Right cardiac atrium (tissue), 5 donors: Measurements from ENCODE around the gene NUDT15. TPM values are rescaled to one million over a fixed set of nuclear protein-coding genes. Genes with fewer than 3 reads are reported as not detected.

Experiments
- ATAC-seq, 2 donors: fragments of 200-7000 bp; cut with Tn5 transposase; one replicate each; pipeline versions ENCODE4 v1.8.0 to v1.9.1; 2020; ENCODE audit warnings: moderate library complexity in 2 of 2, mild to moderate bottlenecking in 1 of 2
- DNase-seq, 3 donors: peaks; one replicate each; pipeline ENCODE4 v3.0.0-alpha.2; 2020
- H3K27ac ChIP-seq: one replicate; pipeline ENCODE4 v1.5.1; 2013; ENCODE audit warnings: mild to moderate bottlenecking, low read length, control low read depth, moderate library complexity
- H3K27me3 ChIP-seq: one replicate; pipeline ENCODE4 v1.6.1; 2013; ENCODE audit not compliant: control insufficient read depth, insufficient read depth
- H3K4me1 ChIP-seq: one replicate; pipeline ENCODE4 v1.6.1; 2013; ENCODE audit warnings: low read length; ENCODE audit not compliant: control insufficient read depth, insufficient read depth
- H3K4me3 ChIP-seq: one replicate; pipeline ENCODE4 v1.5.1; 2013; ENCODE audit warnings: low read length, control low read depth
- H3K9me3 ChIP-seq: one replicate; pipeline ENCODE4 v1.6.1; 2013; ENCODE audit warnings: low read length; ENCODE audit not compliant: control insufficient read depth
- WGBS: extraction: QIAGEN DNeasy Blood & Tissue Kit; methylation state at CpG from one replicate; pipeline ENCODE4 v1.1.7; 2013; 5-methylcytosine and 5-hydroxymethylcytosine counted together
- intact Hi-C, 4 donors: fragments of 100-400 bp; cut with DNase I; formaldehyde crosslinking; loops; one replicate each; pipeline versions ENCODE4 v1.11.0 to v1.14.0; 2022 to 2023
- polyA plus RNA-seq: library from polyadenylated mRNA; stranded (reverse); fragments of 200-250 nt; gene quantifications from one replicate; pipeline ENCODE4 v1.2.3, GENCODE V29; 2013
- total RNA-seq, 4 donors: library from RNA; stranded (reverse); fragmentation: NEBNext Ultra II Directional; extraction: Animal tissue kit (Norgen Biotek cat#: 25700); gene quantifications; one replicate each; pipeline ENCODE4 v1.2.1, GENCODE V29; 2021
- donor health status: healthy with polysubstance abuse.
- donor health status: DM: no; HTN: yes; CAD: no.
- donor health status: DM: no; HTN: no; CAD: no.
- donor health status: DM: no; HTN: yes; CAD: no; lungs with severe emphysema.
- donor health status: DM: yes; HTN: yes; CAD: no.

NUDT15 gene
- total and polyA plus RNA-seq, 5 donors = 8.0 to 13.6 (median 10.0) TPM

- no peaks in the 10 kb centered on the region for H3K9me3 ChIP-seq
- H3K4me1 ChIP-seq = no peaks in the 10 kb centered on the region
- no peak overlapping the region for H3K27ac ChIP-seq
- ATAC-seq (no peak), DNase-seq (no peak)
- WGBS = 57% methylated on average over 1 of the region's 1 CpG
- H3K4me3 ChIP-seq = no peak overlapping the region
- H3K27me3 ChIP-seq = no peaks in the 10 kb centered on the region
- intact Hi-C loops = no loop called here
Observed at GRCh38 chr13:48006396-48006795, 31.1 kb upstream of the NUDT15 start.

GRCh38 chr13:48009284-48009683 is 28.2 kb upstream of the NUDT15 start:
- H3K27ac ChIP-seq = no peak overlapping the region
- H3K4me1 ChIP-seq = no peaks in the 10 kb centered on the region
- intact Hi-C loops = no loop called here
- no peak for DNase-seq
- WGBS = 57% methylated on average over 1 of the region's 1 CpG
- H3K9me3 ChIP-seq = no peaks in the 10 kb centered on the region
- H3K4me3 ChIP-seq = no peak overlapping the region
- H3K27me3 ChIP-seq = no peaks in the 10 kb centered on the region
- peak in 1 of 2 donors; percentile 29 for ATAC-seq

- DNase-seq (no peak), ATAC-seq (no peak)
- Histone ChIP-seq H3K4me3 (no peak overlapping the region), H3K27me3 (no peaks in the 10 kb centered on the region), H3K27ac (no peak overlapping the region), H3K9me3 (no peaks in the 10 kb centered on the region), H3K4me1 (no peaks in the 10 kb centered on the region)
- intact Hi-C loops = no loop called here
- 88% methylated on average over 4 of the region's 4 CpGs for WGBS
Observed at GRCh38 chr13:48010698-48011097, 26.8 kb upstream of the NUDT15 start.

GRCh38 chr13:48012668-48013067 is 24.9 kb upstream of the NUDT15 start:
- Histone ChIP-seq H3K4me1 (no peaks in the 10 kb centered on the region), H3K27me3 (no peaks in the 10 kb centered on the region), H3K4me3 (no peak overlapping the region), H3K9me3 (no peaks in the 10 kb centered on the region), H3K27ac (no peak overlapping the region)
- ATAC-seq (no peak), DNase-seq (no peak)
- 97% methylated on average over 1 of the region's 1 CpG for WGBS
- intact Hi-C loops = no loop called here

GRCh38 chr13:48014359-48014758 is 23.2 kb upstream of the NUDT15 start:
- no peak overlapping the region for H3K27ac ChIP-seq
- no peaks in the 10 kb centered on the region for H3K27me3 ChIP-seq
- DNase-seq = no peak
- H3K4me3 ChIP-seq = no peak overlapping the region
- H3K4me1 ChIP-seq = no peaks in the 10 kb centered on the region
- intact Hi-C loops = no loop called here
- H3K9me3 ChIP-seq = no peaks in the 10 kb centered on the region
- 88% methylated on average over 2 of the region's 2 CpGs for WGBS
- ATAC-seq = no peak

GRCh38 chr13:48018637-48019036 is 18.9 kb upstream of the NUDT15 start:
- no peaks in the 10 kb centered on the region for H3K9me3 ChIP-seq
- H3K4me3 ChIP-seq = no peak overlapping the region
- DNase-seq (no peak), ATAC-seq (no peak)
- WGBS = 98% methylated on average over 2 of the region's 2 CpGs
- H3K27ac ChIP-seq = no peak overlapping the region
- no peaks in the 10 kb centered on the region for H3K27me3 ChIP-seq
- H3K4me1 ChIP-seq = no peaks in the 10 kb centered on the region
- intact Hi-C loops = no loop called here

- no peak overlapping the region for H3K27ac ChIP-seq
- ATAC-seq = no peak
- WGBS = 99% methylated on average over 1 of the region's 1 CpG
- no peak for DNase-seq
- H3K4me1 ChIP-seq = no peaks in the 10 kb centered on the region
- no peaks in the 10 kb centered on the region for H3K9me3 ChIP-seq
- no peak overlapping the region for H3K4me3 ChIP-seq
- intact Hi-C loops = no loop called here
- no peaks in the 10 kb centered on the region for H3K27me3 ChIP-seq
Observed at GRCh38 chr13:48019796-48020195, 17.7 kb upstream of the NUDT15 start.

- H3K27ac ChIP-seq = no peak overlapping the region
- no peak for ATAC-seq
- no peak for DNase-seq
- intact Hi-C loops = no loop called here
- no peaks in the 10 kb centered on the region for H3K27me3 ChIP-seq
- no peak overlapping the region for H3K4me3 ChIP-seq
- H3K4me1 ChIP-seq = no peaks in the 10 kb centered on the region
- no peaks in the 10 kb centered on the region for H3K9me3 ChIP-seq
Observed at GRCh38 chr13:48028066-48028465, 9.5 kb upstream of the NUDT15 start.

GRCh38 chr13:48029859-48030258 is 7.7 kb upstream of the NUDT15 start:
- Histone ChIP-seq H3K27me3 (no peaks in the 10 kb centered on the region), H3K4me3 (no peak overlapping the region), H3K4me1 (no peaks in the 10 kb centered on the region), H3K9me3 (no peaks in the 10 kb centered on the region), H3K27ac (no peak overlapping the region)
- ATAC-seq (no peak), DNase-seq (no peak)
- intact Hi-C loops = no loop called here
- 73% methylated on average over 2 of the region's 2 CpGs for WGBS

- intact Hi-C loops = no loop called here
- Histone ChIP-seq H3K27me3 (no peaks in the 10 kb centered on the region), H3K9me3 (no peaks in the 10 kb centered on the region), H3K4me3 (no peak overlapping the region), H3K27ac (peak overlapping the region; percentile 13), H3K4me1 (no peaks in the 10 kb centered on the region)
- 100% methylated on average over 1 of the region's 1 CpG for WGBS
- DNase-seq = no peak
- no peak for ATAC-seq
Observed at GRCh38 chr13:48038761-48039160, 1.2 kb downstream of the NUDT15 start.

GRCh38 chr13:48040049-48040448 is 2.5 kb downstream of the NUDT15 start:
- ATAC-seq (no peak), DNase-seq (no peak)
- H3K4me3 ChIP-seq = no peak overlapping the region
- H3K27ac ChIP-seq = no peak overlapping the region
- no peaks in the 10 kb centered on the region for H3K4me1 ChIP-seq
- no peaks in the 10 kb centered on the region for H3K27me3 ChIP-seq
- H3K9me3 ChIP-seq = no peaks in the 10 kb centered on the region
- intact Hi-C loops = no loop called here

- Histone ChIP-seq H3K4me3 (no peak overlapping the region), H3K9me3 (no peaks in the 10 kb centered on the region), H3K27ac (no peak overlapping the region), H3K4me1 (no peaks in the 10 kb centered on the region), H3K27me3 (no peaks in the 10 kb centered on the region)
- DNase-seq = no peak
- no peak for ATAC-seq
- intact Hi-C loops = no loop called here
- 83% methylated on average over 1 of the region's 1 CpG for WGBS
Observed at GRCh38 chr13:48040896-48041295, 3.4 kb downstream of the NUDT15 start.
